ENCODE measurements around the gene LRRC3.

Gene LRRC3

DNA sequence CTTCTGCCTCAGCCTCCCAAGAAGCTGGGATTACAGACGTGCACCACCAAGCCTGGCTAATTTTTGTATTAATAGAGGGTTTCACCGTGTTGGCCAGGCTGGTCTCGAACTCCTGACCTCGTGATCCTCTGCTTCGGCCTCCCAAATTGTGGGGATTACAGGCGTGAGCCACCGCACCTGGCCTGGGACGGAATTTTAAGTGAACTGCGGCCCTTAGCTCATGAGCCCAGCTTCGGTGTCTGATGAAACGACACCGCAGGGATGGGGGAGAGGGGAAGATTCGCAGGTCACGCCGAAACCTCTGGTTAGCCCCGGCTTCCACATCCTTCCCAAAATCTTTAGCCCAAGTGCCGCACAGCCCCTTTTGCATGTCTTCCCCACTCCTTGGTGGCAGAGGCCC is 39.1 kb downstream of the LRRC3 start:
- Histone ChIP-seq H2AFZ (ENCODE audit: low read depth, low read length) (no peak overlapping the region), H3K9me3 (ENCODE audit: insufficient read depth, low read length) (no peaks in the 10 kb centered on the region), H3K36me3 (replicated peaks; ENCODE audit: low read depth, low read length) (no peaks in the 10 kb centered on the region), H3K4me1 (ENCODE audit: low read length) (no peaks in the 10 kb centered on the region), H3K27me3 (ENCODE audit: low read depth, low read length) (peaks cover 3% of the 10 kb centered on the region; the same call in 1 of the 2 replicates), H3K4me2 (ENCODE audit: low read length) (no peak overlapping the region), H3K27ac (ENCODE audit: low read length) (no peak overlapping the region), H4K20me1 (ENCODE audit: insufficient read depth, low read length) (no peaks in the 10 kb centered on the region), H3K4me3 (ENCODE audit: low read length) (no peak overlapping the region), H3K79me2 (ENCODE audit: low read length) (no peaks in the 10 kb centered on the region), H3K9ac (ENCODE audit: low read length) (no peak overlapping the region)
- TF ChIP-seq, protein P1, sequence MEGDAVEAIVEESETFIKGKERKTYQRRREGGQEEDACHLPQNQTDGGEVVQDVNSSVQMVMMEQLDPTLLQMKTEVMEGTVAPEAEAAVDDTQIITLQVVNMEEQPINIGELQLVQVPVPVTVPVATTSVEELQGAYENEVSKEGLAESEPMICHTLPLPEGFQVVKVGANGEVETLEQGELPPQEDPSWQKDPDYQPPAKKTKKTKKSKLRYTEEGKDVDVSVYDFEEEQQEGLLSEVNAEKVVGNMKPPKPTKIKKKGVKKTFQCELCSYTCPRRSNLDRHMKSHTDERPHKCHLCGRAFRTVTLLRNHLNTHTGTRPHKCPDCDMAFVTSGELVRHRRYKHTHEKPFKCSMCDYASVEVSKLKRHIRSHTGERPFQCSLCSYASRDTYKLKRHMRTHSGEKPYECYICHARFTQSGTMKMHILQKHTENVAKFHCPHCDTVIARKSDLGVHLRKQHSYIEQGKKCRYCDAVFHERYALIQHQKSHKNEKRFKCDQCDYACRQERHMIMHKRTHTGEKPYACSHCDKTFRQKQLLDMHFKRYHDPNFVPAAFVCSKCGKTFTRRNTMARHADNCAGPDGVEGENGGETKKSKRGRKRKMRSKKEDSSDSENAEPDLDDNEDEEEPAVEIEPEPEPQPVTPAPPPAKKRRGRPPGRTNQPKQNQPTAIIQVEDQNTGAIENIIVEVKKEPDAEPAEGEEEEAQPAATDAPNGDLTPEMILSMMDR (IDR thresholded peaks at IDR 0.05; ENCODE audit: low read depth, low read length), result no peak
- no peak for TF ChIP-seq EZH2phosphoT487 (IDR thresholded peaks at IDR 0.05; ENCODE audit: low read depth)

GRCh38 chr21:44494956-44495355 is 39.6 kb downstream of the LRRC3 start:
- H3K79me2 ChIP-seq (ENCODE audit: low read length), result no peaks in the 10 kb centered on the region
- no peaks in the 10 kb centered on the region for H3K4me1 ChIP-seq (ENCODE audit: low read length)
- no peak overlapping the region for H3K4me3 ChIP-seq (ENCODE audit: low read length)
- no peaks in the 10 kb centered on the region for H4K20me1 ChIP-seq (ENCODE audit: insufficient read depth, low read length)
- no peak for TF ChIP-seq EZH2phosphoT487 (IDR thresholded peaks at IDR 0.05; ENCODE audit: low read depth)
- TF ChIP-seq, protein P1 (IDR thresholded peaks at IDR 0.05; ENCODE audit: low read depth, low read length), result no peak
- H3K4me2 ChIP-seq (ENCODE audit: low read length), result no peak overlapping the region
- no peak overlapping the region for H3K9ac ChIP-seq (ENCODE audit: low read length)
- H3K9me3 ChIP-seq (ENCODE audit: insufficient read depth, low read length), result no peaks in the 10 kb centered on the region
- H3K27me3 ChIP-seq (ENCODE audit: low read depth, low read length), result peaks cover 3% of the 10 kb centered on the region; the same call in 1 of the 2 replicates
- H3K27ac ChIP-seq (ENCODE audit: low read length), result no peak overlapping the region
- no peaks in the 10 kb centered on the region for H3K36me3 ChIP-seq (replicated peaks; ENCODE audit: low read depth, low read length)
- no peak overlapping the region for H2AFZ ChIP-seq (ENCODE audit: low read depth, low read length)

DNA sequence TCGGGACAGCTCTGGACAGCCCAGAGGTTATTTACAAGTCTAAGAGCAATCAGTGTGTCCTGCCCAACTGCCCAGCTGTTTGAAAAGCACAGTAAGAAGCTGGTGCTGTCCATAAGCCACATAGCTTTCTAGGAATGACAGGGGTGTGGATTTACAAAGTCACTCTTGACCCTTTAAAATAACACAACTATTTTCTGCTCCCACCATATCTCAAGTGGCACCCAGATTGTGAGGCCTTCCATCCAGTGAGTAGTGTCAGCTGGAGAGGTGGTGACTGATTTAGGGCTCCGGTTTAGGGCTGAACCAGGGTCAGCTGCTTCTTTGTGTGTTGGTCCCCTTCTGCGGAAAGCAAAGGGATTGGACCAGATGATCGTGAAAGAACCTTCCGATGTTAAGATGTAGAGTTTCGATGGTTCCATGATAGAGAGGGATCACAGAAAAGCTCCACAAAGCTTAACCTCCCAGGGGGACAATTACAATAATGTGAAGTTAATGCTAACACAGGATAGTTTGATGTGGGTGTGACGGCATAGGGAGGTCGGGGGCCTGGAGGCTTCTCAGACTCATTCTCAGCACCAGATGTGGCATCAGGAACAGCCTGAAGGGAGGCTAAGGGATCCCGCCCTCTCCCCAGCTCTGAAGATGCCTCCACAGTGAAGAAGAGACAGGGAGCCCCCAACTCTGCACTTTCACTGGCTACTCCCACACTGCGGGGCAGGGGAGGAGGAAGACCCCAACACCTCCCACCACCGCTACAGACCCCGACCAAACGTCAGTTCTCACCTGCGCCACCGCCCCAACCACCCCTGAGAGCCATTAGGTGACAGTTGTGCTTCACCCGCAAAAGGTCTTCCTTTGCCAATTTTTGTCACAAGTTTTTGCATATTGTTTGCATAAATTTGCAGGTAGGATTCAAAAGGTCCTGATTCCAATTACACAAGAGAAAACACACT is 40.6 kb downstream of the LRRC3 start:
- Histone ChIP-seq H3K79me2 (ENCODE audit: low read length) (no peaks in the 10 kb centered on the region), H4K20me1 (ENCODE audit: insufficient read depth, low read length) (no peaks in the 10 kb centered on the region), H3K4me1 (ENCODE audit: low read length) (no peaks in the 10 kb centered on the region), H3K36me3 (replicated peaks; ENCODE audit: low read depth, low read length) (no peaks in the 10 kb centered on the region), H3K27ac (ENCODE audit: low read length) (no peak overlapping the region), H2AFZ (ENCODE audit: low read depth, low read length) (no peak overlapping the region), H3K9me3 (ENCODE audit: insufficient read depth, low read length) (no peaks in the 10 kb centered on the region), H3K4me2 (ENCODE audit: low read length) (no peak overlapping the region), H3K9ac (ENCODE audit: low read length) (no peak overlapping the region), H3K27me3 (ENCODE audit: low read depth, low read length) (peaks cover 3% of the 10 kb centered on the region; the same call in 1 of the 2 replicates), H3K4me3 (ENCODE audit: low read length) (no peak overlapping the region)
- TF ChIP-seq, protein P1 (IDR thresholded peaks at IDR 0.05; ENCODE audit: low read depth, low read length), result no peak
- TF ChIP-seq EZH2phosphoT487 (IDR thresholded peaks at IDR 0.05; ENCODE audit: low read depth), result no peak
